Keratinocyte (primary cell): Measurements from ENCODE around the gene TSSC4. TPM values are rescaled to one million over a fixed set of nuclear protein-coding genes. Genes with fewer than 3 reads are reported as not detected.

Source experiments
- DNase-seq: peaks from one replicate; pipeline ENCODE4 v3.0.0-alpha.2; 2011; ENCODE audit warnings: low read depth, missing footprints, low spot score
- FAIRE-seq: peaks from 2 replicates; lab custom pipeline; 2011; peaks lifted over from hg19 to GRCh38; lab: Jason Lieb, UNC
- H2AFZ ChIP-seq: 2 replicates; pipeline ENCODE4 v1.6.0; 2012; ENCODE audit warnings: low read length, control low read depth, inconsistent platforms; ENCODE audit not compliant: control insufficient read depth
- H3K27ac ChIP-seq: 2 replicates; pipeline ENCODE4 v1.5.1; 2011; ENCODE audit warnings: low read length; ENCODE audit not compliant: control insufficient read depth, insufficient read depth
- H3K27me3 ChIP-seq: 3 replicates; pipeline ENCODE4 v1.6.0; 2011; ENCODE audit warnings: low read length; ENCODE audit not compliant: control insufficient read depth, insufficient read depth; ENCODE audit errors: extremely low read depth
- H3K36me3 ChIP-seq, 2 experiments: 2 replicates in 1 of 2; 3 replicates in 1 of 2; pipeline ENCODE4 v1.5.1; 2011; ENCODE audit warnings: low read length in 2 of 2, mild to moderate bottlenecking in 1 of 2; ENCODE audit not compliant: control insufficient read depth in 2 of 2, insufficient read depth in 2 of 2; ENCODE audit errors: extremely low read depth in 1 of 2
- H3K4me1 ChIP-seq: 3 replicates; pipeline ENCODE4 v1.5.1; 2011; ENCODE audit warnings: low read length; ENCODE audit not compliant: control insufficient read depth, insufficient read depth; ENCODE audit errors: extremely low read depth
- H3K4me2 ChIP-seq: 3 replicates; pipeline ENCODE4 v1.6.0; 2011; ENCODE audit warnings: low read depth, low read length; ENCODE audit not compliant: control insufficient read depth, insufficient read depth; ENCODE audit errors: extremely low read depth
- H3K4me3 ChIP-seq, 3 experiments: fragments of 200-600 bp in 1 of 3; sonication (generic) in 1 of 3; 2 replicates in 2 of 3; 3 replicates in 1 of 3; pipeline ENCODE4 v1.5.1; 2011 to 2016; ENCODE audit warnings: low read length in 3 of 3, mild to moderate bottlenecking in 3 of 3, control low read depth in 2 of 3, inconsistent platforms in 1 of 3, low read depth in 1 of 3, mixed read lengths in 1 of 3, mixed run types in 1 of 3, moderate library complexity in 1 of 3; ENCODE audit not compliant: control insufficient read depth in 2 of 3, insufficient read depth in 2 of 3; ENCODE audit errors: extremely low read depth in 1 of 3
- H3K79me2 ChIP-seq: 2 replicates; pipeline ENCODE4 v1.6.0; 2012; ENCODE audit warnings: low read length; ENCODE audit not compliant: control insufficient read depth, insufficient read depth
- H3K9ac ChIP-seq: 3 replicates; pipeline ENCODE4 v1.6.0; 2011; ENCODE audit warnings: low read length; ENCODE audit not compliant: control insufficient read depth, insufficient read depth; ENCODE audit errors: extremely low read depth
- H3K9me1 ChIP-seq: 3 replicates; pipeline ENCODE4 v1.6.0; 2011; ENCODE audit warnings: low read length; ENCODE audit not compliant: control insufficient read depth, insufficient read depth; ENCODE audit errors: extremely low read depth
- H3K9me3 ChIP-seq: 2 replicates; pipeline ENCODE4 v1.5.1; 2012; ENCODE audit warnings: low read depth, low read length; ENCODE audit not compliant: control insufficient read depth
- H4K20me1 ChIP-seq: 3 replicates; pipeline ENCODE4 v1.6.0; 2011; ENCODE audit warnings: low read length; ENCODE audit not compliant: control insufficient read depth, insufficient read depth; ENCODE audit errors: extremely low read depth
- CTCF ChIP-seq, 3 experiments: IDR thresholded peaks in 1 of 3; conservative IDR thresholded peaks in 1 of 3; optimal IDR thresholded peaks in 1 of 3; 2 replicates in 2 of 3; 3 replicates in 1 of 3; pipeline versions ENCODE3 to v1.5.1; 2011; ENCODE audit warnings: low read length in 3 of 3, mild to moderate bottlenecking in 3 of 3, moderate library complexity in 2 of 3, control low read depth in 1 of 3, inconsistent platforms in 1 of 3; ENCODE audit not compliant: insufficient read depth in 2 of 3; ENCODE audit errors: extremely low read depth in 1 of 3
- EZH2 ChIP-seq: IDR thresholded peaks from one replicate; pipeline ENCODE4 v1.6.1; 2012; ENCODE audit warnings: inconsistent platforms, mild to moderate bottlenecking, low read length, moderate library complexity
- dilution Hi-C: fragments of 300-500 bp; cut with MboI; formaldehyde crosslinking; loops from one replicate; pipeline ENCODE4 v1.7.0; 2020; ENCODE audit warnings: low sequenced_read_pairs; ENCODE audit not compliant: extremely low pct_ligation_motif_present
- polyA plus RNA-seq, 5 experiments: library from polyadenylated mRNA; depleted of rRNA in 3 of 5; stranded (reverse) in 3 of 5; stranded (forward) in 1 of 5; unstranded in 1 of 5; fragments of >200 nt; gene quantifications; 1 replicate in 1 of 5; 2 replicates in 3 of 5; 3 replicates in 1 of 5; pipeline versions ENCODE4 v1.2.1 to v1.2.3, GENCODE V29; 2011 to 2012; ENCODE audit warnings: missing spikeins in 2 of 5, low read depth in 1 of 5, low replicate concordance in 1 of 5

Gene TSSC4
- polyA plus RNA-seq, 1 donor (not counting 4 experiments of a cell fraction or from before 2014, with no cell fraction given) = 15.9 TPM

- Histone ChIP-seq H3K9ac (no peak overlapping the region), H3K9me3 (no peaks in the 10 kb centered on the region), H2AFZ (no peak overlapping the region), H3K79me2 (no peaks in the 10 kb centered on the region), H3K4me3 (no peak overlapping the region), H3K4me1 (no peaks in the 10 kb centered on the region), H4K20me1 (no peaks in the 10 kb centered on the region), H3K27me3 (no peaks in the 10 kb centered on the region), H3K4me2 (no peak overlapping the region), H3K36me3 (no peaks in the 10 kb centered on the region), H3K27ac (no peak overlapping the region), H3K9me1 (no peaks in the 10 kb centered on the region)
- FAIRE-seq (no peak), DNase-seq (no peak)
- dilution Hi-C loops = no loop called here
- TF ChIP-seq EZH2 = no peak
- no peak for TF ChIP-seq CTCF (optimal IDR thresholded peaks at IDR 0.05 in 1 of 3, IDR thresholded peaks at IDR 0.05 in 1 of 3, conservative IDR thresholded peaks at IDR 0.05 in 1 of 3; ENCODE audit: extremely low read depth in 1 of 3, insufficient read depth in 2 of 3, low read length in 3 of 3)
Measured at GRCh38 chr11:2415171-2415570, 14.6 kb downstream of the TSSC4 start.

GRCh38 chr11:2415601-2416380 lies 15.2 kb downstream of the TSSC4 start:
- Histone ChIP-seq H3K36me3 (no peaks in the 10 kb centered on the region), H3K9ac (no peak overlapping the region), H3K79me2 (no peaks in the 10 kb centered on the region), H3K9me3 (no peaks in the 10 kb centered on the region), H3K27ac (no peak overlapping the region), H3K4me2 (no peak overlapping the region), H3K27me3 (no peaks in the 10 kb centered on the region), H3K9me1 (no peaks in the 10 kb centered on the region), H2AFZ (no peak overlapping the region), H3K4me3 (no peak overlapping the region), H4K20me1 (no peaks in the 10 kb centered on the region), H3K4me1 (no peaks in the 10 kb centered on the region)
- DNase-seq = no peak
- FAIRE-seq = no peak
- dilution Hi-C loops = no loop called here
- TF ChIP-seq CTCF (optimal IDR thresholded peaks at IDR 0.05 in 1 of 3, IDR thresholded peaks at IDR 0.05 in 1 of 3, conservative IDR thresholded peaks at IDR 0.05 in 1 of 3; ENCODE audit: extremely low read depth in 1 of 3, insufficient read depth in 2 of 3, low read length in 3 of 3) (peak in 1 of 3 experiments; percentile 4), EZH2 (no peak)
